ENCODE measurements around the gene AGAP1.

DNA sequence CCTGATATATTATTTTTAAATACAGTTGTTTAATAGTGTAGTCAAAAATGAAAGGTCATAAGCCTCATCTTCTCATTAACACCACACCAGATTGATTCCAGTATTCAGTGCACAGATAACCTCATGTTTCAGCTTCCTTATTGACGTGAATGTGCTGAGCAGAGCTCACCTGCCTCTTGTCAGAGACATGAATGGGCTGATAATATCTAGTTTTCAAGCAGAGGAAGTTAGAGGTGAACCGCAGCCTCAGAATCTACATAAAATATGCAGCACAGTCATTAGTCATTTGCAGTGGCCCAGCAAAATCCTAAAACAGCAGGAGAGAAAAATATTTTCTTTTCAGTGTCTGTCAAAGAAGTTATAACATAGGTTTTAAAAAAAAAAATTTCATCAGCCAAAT, 458.1 kb downstream of the AGAP1 start:
- TF ChIP-seq EP300 (IDR thresholded peaks at IDR 0.05) = no peak
- no peak for TF ChIP-seq POLR2AphosphoS5 (IDR thresholded peaks at IDR 0.05)
- TF ChIP-seq, protein P1, sequence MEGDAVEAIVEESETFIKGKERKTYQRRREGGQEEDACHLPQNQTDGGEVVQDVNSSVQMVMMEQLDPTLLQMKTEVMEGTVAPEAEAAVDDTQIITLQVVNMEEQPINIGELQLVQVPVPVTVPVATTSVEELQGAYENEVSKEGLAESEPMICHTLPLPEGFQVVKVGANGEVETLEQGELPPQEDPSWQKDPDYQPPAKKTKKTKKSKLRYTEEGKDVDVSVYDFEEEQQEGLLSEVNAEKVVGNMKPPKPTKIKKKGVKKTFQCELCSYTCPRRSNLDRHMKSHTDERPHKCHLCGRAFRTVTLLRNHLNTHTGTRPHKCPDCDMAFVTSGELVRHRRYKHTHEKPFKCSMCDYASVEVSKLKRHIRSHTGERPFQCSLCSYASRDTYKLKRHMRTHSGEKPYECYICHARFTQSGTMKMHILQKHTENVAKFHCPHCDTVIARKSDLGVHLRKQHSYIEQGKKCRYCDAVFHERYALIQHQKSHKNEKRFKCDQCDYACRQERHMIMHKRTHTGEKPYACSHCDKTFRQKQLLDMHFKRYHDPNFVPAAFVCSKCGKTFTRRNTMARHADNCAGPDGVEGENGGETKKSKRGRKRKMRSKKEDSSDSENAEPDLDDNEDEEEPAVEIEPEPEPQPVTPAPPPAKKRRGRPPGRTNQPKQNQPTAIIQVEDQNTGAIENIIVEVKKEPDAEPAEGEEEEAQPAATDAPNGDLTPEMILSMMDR (IDR thresholded peaks at IDR 0.05) = no peak
- no peak for TF ChIP-seq POLR2A (IDR thresholded peaks at IDR 0.05)

Data from sigmoid colon (tissue), 4 donors.